Measurements from ENCODE around the gene TRIM17. TPM values are rescaled to one million over a fixed set of nuclear protein-coding genes. Genes with fewer than 3 reads are reported as not detected.

TRIM17 gene
- total RNA-seq, 2 donors from 2014 or later, result 0.56 TPM; not detected in 1

- TF ChIP-seq CTCF (IDR thresholded peaks at IDR 0.05), result no peak
- no peak for ATAC-seq (ENCODE audit: insufficient number of reproducible peaks, low FRiP score, low read depth)
- Histone ChIP-seq H3K4me3 (no peak overlapping the region), H3K27ac (no peak overlapping the region), H3K9me3 (no peaks in the 10 kb centered on the region), H3K36me3 (no peaks in the 10 kb centered on the region), H3K4me1 (ENCODE audit: control insufficient read depth in 1 of 2, low read depth in 2 of 2) (no peaks in the 10 kb centered on the region), H3K27me3 (replicated peaks; ENCODE audit: insufficient read depth) (no peaks in the 10 kb centered on the region)
- DNase-seq (ENCODE audit: low spot score), result no peak
These were observed 13.6 kb upstream of the TRIM17 start for GRCh38 chr1:228430243-228430642.

- DNase-seq (ENCODE audit: low spot score), result no peak
- no peak overlapping the region for H3K4me3 ChIP-seq
These were observed 13.0 kb upstream of the TRIM17 start for GRCh38 chr1:228429698-228430097.

GRCh38 chr1:228429007-228429406, 12.3 kb upstream of the TRIM17 start:
- TF ChIP-seq CTCF (IDR thresholded peaks at IDR 0.05), result no peak
- ATAC-seq (ENCODE audit: insufficient number of reproducible peaks, low FRiP score, low read depth), result no peak
- no peaks in the 10 kb centered on the region for H3K9me3 ChIP-seq
- no peaks in the 10 kb centered on the region for H3K27me3 ChIP-seq (replicated peaks; ENCODE audit: insufficient read depth)
- no peaks in the 10 kb centered on the region for H3K4me1 ChIP-seq (ENCODE audit: control insufficient read depth in 1 of 2, low read depth in 2 of 2)
- H3K27ac ChIP-seq, result no peak overlapping the region
- no peaks in the 10 kb centered on the region for H3K36me3 ChIP-seq
- no peak overlapping the region for H3K4me3 ChIP-seq
- no peak for DNase-seq (ENCODE audit: low spot score)

More at GRCh38 chr1:228429698-228430097, 13.0 kb upstream of the TRIM17 start:
- no peak for ATAC-seq (ENCODE audit: insufficient number of reproducible peaks, low FRiP score, low read depth)
- Histone ChIP-seq H3K36me3 (no peaks in the 10 kb centered on the region), H3K27ac (no peak overlapping the region), H3K4me1 (ENCODE audit: control insufficient read depth in 1 of 2, low read depth in 2 of 2) (no peaks in the 10 kb centered on the region), H3K27me3 (replicated peaks; ENCODE audit: insufficient read depth) (no peaks in the 10 kb centered on the region), H3K9me3 (no peaks in the 10 kb centered on the region)
- no peak for TF ChIP-seq CTCF (IDR thresholded peaks at IDR 0.05)

DNA sequence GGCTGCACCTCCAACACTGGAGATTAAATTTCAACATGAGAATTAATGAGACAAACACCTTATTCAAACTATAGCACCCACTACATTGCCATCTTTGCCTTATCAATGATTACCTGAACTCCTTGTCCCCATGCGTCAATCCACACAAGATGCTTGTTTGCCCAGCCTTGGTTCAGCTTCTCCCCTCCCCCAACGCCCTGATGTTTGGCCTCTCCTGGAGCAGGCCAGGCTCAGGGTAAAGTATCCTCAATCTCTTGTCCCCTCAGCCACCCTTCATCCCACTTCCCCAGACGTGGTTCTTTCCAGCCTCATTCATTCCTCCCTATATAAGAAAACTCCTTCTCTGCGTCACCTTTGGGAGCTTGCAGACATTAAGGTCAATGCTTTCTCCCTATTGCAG, 11.8 kb upstream of the TRIM17 start:
- DNase-seq (ENCODE audit: low spot score) (no peak), ATAC-seq (ENCODE audit: insufficient number of reproducible peaks, low FRiP score, low read depth) (no peak)
- Histone ChIP-seq H3K4me1 (ENCODE audit: control insufficient read depth in 1 of 2, low read depth in 2 of 2) (no peaks in the 10 kb centered on the region), H3K9me3 (no peaks in the 10 kb centered on the region), H3K4me3 (no peak overlapping the region), H3K36me3 (no peaks in the 10 kb centered on the region), H3K27ac (no peak overlapping the region), H3K27me3 (replicated peaks; ENCODE audit: insufficient read depth) (no peaks in the 10 kb centered on the region)
- no peak for TF ChIP-seq CTCF (IDR thresholded peaks at IDR 0.05)

- ATAC-seq (ENCODE audit: insufficient number of reproducible peaks, low FRiP score, low read depth) (no peak), DNase-seq (ENCODE audit: low spot score) (no peak)
- no peaks in the 10 kb centered on the region for H3K36me3 ChIP-seq
- no peak overlapping the region for H3K27ac ChIP-seq
- no peak for TF ChIP-seq CTCF (IDR thresholded peaks at IDR 0.05)
- no peak overlapping the region for H3K4me3 ChIP-seq
- no peaks in the 10 kb centered on the region for H3K4me1 ChIP-seq (ENCODE audit: control insufficient read depth in 1 of 2, low read depth in 2 of 2)
- no peaks in the 10 kb centered on the region for H3K9me3 ChIP-seq
- H3K27me3 ChIP-seq (replicated peaks; ENCODE audit: insufficient read depth), result no peaks in the 10 kb centered on the region
These were observed 10.0 kb upstream of the TRIM17 start for GRCh38 chr1:228426518-228427175.
